Measurements from ENCODE around the gene RBM15.
A peak's percentile ranks its signal among the peaks of the same experiment; 100 is the strongest.

The RBM15 gene

DNA sequence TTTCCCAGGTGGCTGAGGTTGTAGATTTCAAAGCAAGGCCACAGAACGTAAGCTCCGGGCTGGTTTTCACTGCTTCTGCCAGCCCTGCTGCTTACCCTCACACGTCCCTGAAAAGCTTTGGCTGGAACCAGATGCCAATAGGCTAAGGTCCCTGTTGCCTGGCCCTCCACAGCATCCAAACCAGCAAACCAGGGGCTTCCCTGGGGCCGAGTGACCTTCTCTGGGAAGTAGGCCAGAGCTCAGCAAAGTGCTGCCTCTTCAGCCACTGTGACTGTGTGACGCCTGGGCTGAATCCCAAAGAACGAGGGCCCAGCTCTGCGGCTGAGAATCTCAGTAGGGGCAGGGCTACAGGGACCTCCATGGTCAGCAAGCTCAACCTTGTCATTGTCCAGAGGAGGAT is 28.9 kb upstream of the RBM15 start:
- Histone ChIP-seq H3K4me1 (ENCODE audit: insufficient read depth, insufficient read length) (peaks cover 2% of the 10 kb centered on the region), H3K36me3 (ENCODE audit: insufficient read depth, insufficient read length, low read length) (no peaks in the 10 kb centered on the region), H3K9me3 (ENCODE audit: insufficient read depth, low read length) (no peaks in the 10 kb centered on the region), H3K9ac (ENCODE audit: insufficient read length, low read depth) (no peak overlapping the region), H3K4me3 (ENCODE audit: insufficient read length, low read depth) (no peak overlapping the region), H3K27me3 (ENCODE audit: insufficient read depth, insufficient read length) (no peaks in the 10 kb centered on the region)
- no peak for TF ChIP-seq ZNF274 (IDR thresholded peaks at IDR 0.05; ENCODE audit: low read depth, low read length)
- no peak for TF ChIP-seq YY1 (IDR thresholded peaks at IDR 0.05; ENCODE audit: insufficient read depth, insufficient read length)
- TF ChIP-seq SUZ12 (IDR thresholded peaks at IDR 0.05; ENCODE audit: extremely low read depth, insufficient read depth, insufficient read length) = no peak
- no peak for DNase-seq (ENCODE audit: low read depth, low spot score)

DNA sequence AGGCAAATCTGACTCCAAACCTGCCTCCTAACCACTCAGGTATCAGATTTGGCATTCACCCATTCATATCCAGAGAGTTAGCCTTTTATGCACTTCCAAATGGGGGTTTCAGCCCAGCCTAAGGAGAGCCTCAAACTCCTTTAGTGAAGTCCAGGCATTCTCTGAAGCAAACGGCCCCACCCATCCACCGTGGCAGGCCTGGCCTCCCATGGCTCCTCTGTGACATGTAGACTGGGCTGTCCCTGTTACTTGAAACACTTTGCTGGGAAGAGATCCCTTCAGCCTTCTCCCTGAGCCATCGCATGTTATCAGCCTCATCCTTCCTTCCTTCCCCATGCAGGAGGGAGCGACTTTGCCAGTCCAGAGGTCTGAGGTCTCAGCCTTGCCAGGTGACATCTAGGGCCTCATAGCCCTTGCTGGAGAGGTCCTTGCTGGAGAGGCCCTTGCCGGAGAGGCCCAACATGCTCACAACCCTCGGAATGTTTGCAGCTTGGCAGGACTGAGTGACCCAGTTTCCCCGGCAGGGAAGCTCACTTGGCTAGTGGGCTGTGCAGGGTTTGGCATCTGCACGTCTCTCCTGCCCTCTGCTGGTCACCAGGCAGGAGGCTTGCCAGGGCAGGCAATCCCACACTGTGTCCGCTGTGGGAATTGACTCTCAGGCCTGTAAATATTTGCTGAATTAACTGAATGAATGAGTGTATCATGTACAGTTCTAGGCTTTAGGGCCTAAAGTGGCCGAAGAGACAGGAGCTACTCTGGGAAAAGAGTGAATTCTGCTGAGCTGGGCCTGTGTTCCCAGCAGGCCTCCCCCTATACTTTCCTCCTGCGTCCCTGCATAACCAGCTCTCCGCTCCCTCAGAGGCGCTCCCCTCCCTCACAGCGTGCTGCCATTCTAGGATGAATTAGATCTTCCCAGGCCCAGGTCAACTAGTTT is 26.7 kb upstream of the RBM15 start:
- Histone ChIP-seq H3K9ac (ENCODE audit: insufficient read length, low read depth) (no peak overlapping the region), H3K36me3 (ENCODE audit: insufficient read depth, insufficient read length, low read length) (no peaks in the 10 kb centered on the region), H3K4me1 (ENCODE audit: insufficient read depth, insufficient read length) (peaks cover 2% of the 10 kb centered on the region), H3K4me3 (ENCODE audit: insufficient read length, low read depth) (no peak overlapping the region), H3K9me3 (ENCODE audit: insufficient read depth, low read length) (no peaks in the 10 kb centered on the region), H3K27me3 (ENCODE audit: insufficient read depth, insufficient read length) (no peaks in the 10 kb centered on the region)
- TF ChIP-seq ZNF274 (IDR thresholded peaks at IDR 0.05; ENCODE audit: low read depth, low read length) (no peak), YY1 (IDR thresholded peaks at IDR 0.05; ENCODE audit: insufficient read depth, insufficient read length) (no peak), SUZ12 (IDR thresholded peaks at IDR 0.05; ENCODE audit: extremely low read depth, insufficient read depth, insufficient read length) (no peak)
- DNase-seq (ENCODE audit: low read depth, low spot score) = peak; percentile 66

DNA sequence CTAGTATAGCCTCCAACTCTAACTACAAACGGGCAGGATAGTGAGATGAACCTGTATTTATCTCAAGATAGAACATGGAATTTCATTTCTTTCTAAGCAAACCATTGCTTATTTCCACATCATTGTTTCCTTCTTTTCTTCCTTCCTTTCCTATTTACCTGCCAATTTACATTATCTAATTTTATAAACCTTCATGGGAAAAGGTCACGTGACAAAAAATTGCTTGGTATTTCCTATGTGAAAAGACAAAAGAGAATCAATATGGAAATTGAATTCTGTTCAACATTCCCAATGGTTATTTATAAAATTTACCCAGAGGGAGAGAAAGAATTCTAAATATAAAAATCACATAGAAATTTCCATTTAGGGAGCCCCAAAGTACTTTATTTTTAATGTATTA is 22.4 kb upstream of the RBM15 start:
- no peak overlapping the region for H3K9ac ChIP-seq (ENCODE audit: insufficient read length, low read depth)
- no peaks in the 10 kb centered on the region for H3K27me3 ChIP-seq (ENCODE audit: insufficient read depth, insufficient read length)
- DNase-seq (ENCODE audit: low read depth, low spot score) = no peak
- H3K4me1 ChIP-seq (ENCODE audit: insufficient read depth, insufficient read length) = no peaks in the 10 kb centered on the region
- H3K9me3 ChIP-seq (ENCODE audit: insufficient read depth, low read length) = peaks cover 11% of the 10 kb centered on the region; the same call in 1 of the 2 replicates
- H3K36me3 ChIP-seq (ENCODE audit: insufficient read depth, insufficient read length, low read length) = no peaks in the 10 kb centered on the region
- no peak for TF ChIP-seq YY1 (IDR thresholded peaks at IDR 0.05; ENCODE audit: insufficient read depth, insufficient read length)
- no peak for TF ChIP-seq SUZ12 (IDR thresholded peaks at IDR 0.05; ENCODE audit: extremely low read depth, insufficient read depth, insufficient read length)
- TF ChIP-seq ZNF274 (IDR thresholded peaks at IDR 0.05; ENCODE audit: low read depth, low read length) = no peak
- H3K4me3 ChIP-seq (ENCODE audit: insufficient read length, low read depth) = no peak overlapping the region

GRCh38 chr1:110318046-110318445 is 21.1 kb upstream of the RBM15 start:
- no peak for DNase-seq (ENCODE audit: low read depth, low spot score)
- Histone ChIP-seq H3K9ac (ENCODE audit: insufficient read length, low read depth) (no peak overlapping the region), H3K36me3 (ENCODE audit: insufficient read depth, insufficient read length, low read length) (no peaks in the 10 kb centered on the region), H3K4me1 (ENCODE audit: insufficient read depth, insufficient read length) (no peaks in the 10 kb centered on the region), H3K27me3 (ENCODE audit: insufficient read depth, insufficient read length) (no peaks in the 10 kb centered on the region), H3K4me3 (ENCODE audit: insufficient read length, low read depth) (no peak overlapping the region), H3K9me3 (ENCODE audit: insufficient read depth, low read length) (peaks cover 11% of the 10 kb centered on the region; the same call in 1 of the 2 replicates)
- TF ChIP-seq YY1 (IDR thresholded peaks at IDR 0.05; ENCODE audit: insufficient read depth, insufficient read length) (no peak), SUZ12 (IDR thresholded peaks at IDR 0.05; ENCODE audit: extremely low read depth, insufficient read depth, insufficient read length) (no peak), ZNF274 (IDR thresholded peaks at IDR 0.05; ENCODE audit: low read depth, low read length) (no peak)

DNA sequence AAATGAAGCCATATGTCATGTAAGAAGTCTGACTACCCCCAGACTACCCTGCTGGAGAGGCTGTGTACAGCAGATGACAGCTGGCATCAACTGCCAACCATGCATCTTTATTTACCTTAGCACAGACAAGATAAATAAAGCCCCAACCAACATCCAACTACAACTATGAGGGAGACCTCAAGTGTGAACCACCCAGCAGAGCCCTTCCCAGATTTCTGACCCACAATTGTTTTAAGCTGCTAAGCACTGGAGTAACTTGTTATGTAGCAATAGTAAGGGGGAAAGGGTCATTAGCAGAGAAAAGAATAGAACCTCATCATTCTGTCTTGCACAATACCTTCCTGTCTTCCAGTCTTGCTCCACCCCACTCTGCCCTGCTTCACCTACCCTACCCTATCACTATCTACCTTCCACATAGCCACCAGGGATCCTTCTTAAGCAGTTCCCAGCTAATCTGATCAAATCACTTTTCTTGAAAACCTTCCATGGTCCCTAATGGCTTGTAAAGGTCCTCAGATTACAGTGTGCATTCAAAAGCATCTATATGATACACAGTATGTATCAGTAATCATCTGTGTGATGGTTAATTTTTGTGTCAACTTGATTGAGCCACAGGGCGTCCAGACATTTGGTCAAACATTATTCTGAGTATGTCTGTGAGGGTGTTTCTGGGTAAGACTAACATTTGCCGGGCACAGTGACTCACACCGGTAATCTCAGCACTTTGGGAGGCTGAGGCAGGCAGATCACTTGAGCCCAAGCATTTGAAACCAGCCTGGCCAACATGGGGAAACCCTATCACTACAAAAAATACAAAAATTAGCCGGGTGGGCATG is 19.6 kb upstream of the RBM15 start:
- Histone ChIP-seq H3K36me3 (ENCODE audit: insufficient read depth, insufficient read length, low read length) (no peaks in the 10 kb centered on the region), H3K9ac (ENCODE audit: insufficient read length, low read depth) (no peak overlapping the region), H3K27me3 (ENCODE audit: insufficient read depth, insufficient read length) (no peaks in the 10 kb centered on the region), H3K9me3 (ENCODE audit: insufficient read depth, low read length) (peaks cover 11% of the 10 kb centered on the region; the same call in 1 of the 2 replicates), H3K4me1 (ENCODE audit: insufficient read depth, insufficient read length) (no peaks in the 10 kb centered on the region), H3K4me3 (ENCODE audit: insufficient read length, low read depth) (no peak overlapping the region)
- no peak for DNase-seq (ENCODE audit: low read depth, low spot score)
- no peak for TF ChIP-seq YY1 (IDR thresholded peaks at IDR 0.05; ENCODE audit: insufficient read depth, insufficient read length)
- no peak for TF ChIP-seq ZNF274 (IDR thresholded peaks at IDR 0.05; ENCODE audit: low read depth, low read length)
- no peak for TF ChIP-seq SUZ12 (IDR thresholded peaks at IDR 0.05; ENCODE audit: extremely low read depth, insufficient read depth, insufficient read length)

GRCh38 chr1:110320168-110320518 is 19.0 kb upstream of the RBM15 start:
- Histone ChIP-seq H3K9me3 (ENCODE audit: insufficient read depth, low read length) (peaks cover 11% of the 10 kb centered on the region; the same call in 1 of the 2 replicates), H3K36me3 (ENCODE audit: insufficient read depth, insufficient read length, low read length) (no peaks in the 10 kb centered on the region), H3K4me3 (ENCODE audit: insufficient read length, low read depth) (no peak overlapping the region), H3K27me3 (ENCODE audit: insufficient read depth, insufficient read length) (no peaks in the 10 kb centered on the region), H3K9ac (ENCODE audit: insufficient read length, low read depth) (no peak overlapping the region), H3K4me1 (ENCODE audit: insufficient read depth, insufficient read length) (no peaks in the 10 kb centered on the region)
- no peak for DNase-seq (ENCODE audit: low read depth, low spot score)
- TF ChIP-seq SUZ12 (IDR thresholded peaks at IDR 0.05; ENCODE audit: extremely low read depth, insufficient read depth, insufficient read length) = no peak

GRCh38 chr1:110321045-110321444 is 18.1 kb upstream of the RBM15 start:
- TF ChIP-seq YY1 (IDR thresholded peaks at IDR 0.05; ENCODE audit: insufficient read depth, insufficient read length) (no peak), SUZ12 (IDR thresholded peaks at IDR 0.05; ENCODE audit: extremely low read depth, insufficient read depth, insufficient read length) (no peak), ZNF274 (IDR thresholded peaks at IDR 0.05; ENCODE audit: low read depth, low read length) (no peak)
- DNase-seq (ENCODE audit: low read depth, low spot score) = no peak
- H3K36me3 ChIP-seq (ENCODE audit: insufficient read depth, insufficient read length, low read length) = no peaks in the 10 kb centered on the region
- no peak overlapping the region for H3K4me3 ChIP-seq (ENCODE audit: insufficient read length, low read depth)
- no peaks in the 10 kb centered on the region for H3K27me3 ChIP-seq (ENCODE audit: insufficient read depth, insufficient read length)
- no peaks in the 10 kb centered on the region for H3K4me1 ChIP-seq (ENCODE audit: insufficient read depth, insufficient read length)
- H3K9ac ChIP-seq (ENCODE audit: insufficient read length, low read depth) = no peak overlapping the region
- H3K9me3 ChIP-seq (ENCODE audit: insufficient read depth, low read length) = peaks cover 11% of the 10 kb centered on the region; the same call in 1 of the 2 replicates
